ENCODE measurements around the gene CDH23.

DNA sequence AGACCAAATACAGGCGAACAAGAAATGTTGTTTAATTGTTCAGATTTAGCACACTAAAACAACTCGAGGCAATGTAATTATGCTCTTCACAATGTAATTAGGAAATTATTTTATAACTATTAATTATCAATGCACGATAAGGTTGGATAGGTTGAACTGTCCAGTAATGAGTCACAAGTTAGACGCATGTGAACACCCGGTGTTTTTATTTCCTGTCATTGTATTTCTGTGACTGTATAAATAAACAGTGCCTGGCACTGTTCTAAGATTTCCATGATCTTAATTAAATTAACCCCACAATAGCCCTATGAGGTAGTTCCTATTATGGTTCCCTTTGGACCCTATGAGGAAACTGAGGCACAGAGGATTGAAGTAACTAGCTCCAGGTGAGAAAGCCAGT is 296.7 kb downstream of the CDH23 start:
- no peak for TF ChIP-seq BHLHE40 (IDR thresholded peaks at IDR 0.05; ENCODE audit: borderline replicate concordance)
- TF ChIP-seq FOXA1 (IDR thresholded peaks at IDR 0.05) = no peak

Measured in HEK293T (cell line).